Stimulated activated CD4-positive, alpha-beta T cell treated with anti-CD3 and anti-CD28 coated beads, Interleukin-4, amount 100 ng/mL, for 1 hour (primary cell): ENCODE measurements around the gene KIFC1.

Experiments used
- DNase-seq: peaks from one replicate; pipeline ENCODE4 v3.0.0-alpha.2; 2020

KIFC1 gene

GRCh38 chr6:33445119-33445603 is 53.5 kb downstream of the KIFC1 start:
- DNase-seq = no peak

- DNase-seq = no peak
Observed at GRCh38 chr6:33446356-33446755, 54.7 kb downstream of the KIFC1 start.

- DNase-seq = no peak
Observed at GRCh38 chr6:33450434-33450833, 58.8 kb downstream of the KIFC1 start.

GRCh38 chr6:33451606-33452005 is 60.0 kb downstream of the KIFC1 start:
- no peak for DNase-seq

GRCh38 chr6:33452496-33452895 is 60.9 kb downstream of the KIFC1 start:
- no peak for DNase-seq

GRCh38 chr6:33453393-33454008 is 61.9 kb downstream of the KIFC1 start:
- DNase-seq = no peak

- DNase-seq = peak; percentile 92
Observed at GRCh38 chr6:33454009-33454946, 62.7 kb downstream of the KIFC1 start, which contains the start of gene ZBTB9. TSS of gene ZBTB9 (plus strand) at chr6:33454576. CDS start at chr6:33455101, 525 bp downstream.

GRCh38 chr6:33455051-33455450 is 63.4 kb downstream of the KIFC1 start:
- no peak for DNase-seq

- DNase-seq = no peak
Observed at GRCh38 chr6:33456156-33456555, 64.5 kb downstream of the KIFC1 start.

- no peak for DNase-seq
Observed at GRCh38 chr6:33458676-33459075, 67.1 kb downstream of the KIFC1 start.

- no peak for DNase-seq
Observed at GRCh38 chr6:33459226-33459625, 67.6 kb downstream of the KIFC1 start.
